Cardiac muscle cell (in vitro differentiated cells and primary cell): Measurements from ENCODE around the gene RRH. TPM values are rescaled to one million over a fixed set of nuclear protein-coding genes. Genes with fewer than 3 reads are reported as not detected.

Experiments
- DNase-seq, 2 donors: peaks; one replicate each; pipeline versions ENCODE4 v3.0.0 to v3.0.0-alpha.2; 2010 to 2017; ENCODE audit warnings: low read depth in 1 of 2, low spot score in 1 of 2
- H3K27ac ChIP-seq: fragments of 200-600 bp; sonication (generic); 2 replicates; pipeline ENCODE4 v1.5.1; 2016
- H3K27me3 ChIP-seq: fragments of 200-600 bp; sonication (generic); 2 replicates; pipeline ENCODE4 v1.6.0; 2016; ENCODE audit warnings: control low read depth
- H3K36me3 ChIP-seq: fragments of 200-600 bp; sonication (generic); 2 replicates; pipeline ENCODE4 v1.5.1; 2016; ENCODE audit warnings: control low read depth
- H3K4me1 ChIP-seq: fragments of 200-600 bp; sonication (generic); 2 replicates; pipeline ENCODE4 v1.8.1; 2017; ENCODE audit warnings: low read depth, mild to moderate bottlenecking, mixed run types
- H3K4me3 ChIP-seq: fragments of 200-600 bp; sonication (generic); 2 replicates; pipeline ENCODE4 v1.5.1; 2016; ENCODE audit warnings: mild to moderate bottlenecking
- H3K9me3 ChIP-seq: fragments of 200-600 bp; sonication (generic); 2 replicates; pipeline ENCODE4 v1.5.1; 2017; ENCODE audit warnings: low read depth, mild to moderate bottlenecking, control low read depth
- CTCF ChIP-seq: IDR thresholded peaks from 2 replicates; pipeline ENCODE4 v1.5.1; 2012; ENCODE audit warnings: low read depth, mild to moderate bottlenecking, low read length
- polyA plus RNA-seq: library from polyadenylated mRNA; unstranded; fragments of >200 nt; fragmentation: Nextera tagmentation; extraction: Ambion mirVana; gene quantifications from 2 replicates; pipeline ENCODE4 v1.2.1, GENCODE V29; 2016
- total RNA-seq: library from RNA; depleted of rRNA; stranded (reverse); fragments of >200 nt; gene quantifications from 2 replicates; pipeline ENCODE4 v1.2.3, GENCODE V29; 2016

RRH gene
- total and polyA plus RNA-seq, 2 experiments from 2014 or later, result 0.15 TPM; not detected in 1

GRCh38 chr4:109878355-109878754 lies 50.6 kb downstream of the RRH start:
- no peak for TF ChIP-seq CTCF
- Histone ChIP-seq H3K36me3 (no peaks in the 10 kb centered on the region), H3K27me3 (no peaks in the 10 kb centered on the region), H3K4me3 (no peak overlapping the region), H3K4me1 (peaks cover 11% of the 10 kb centered on the region), H3K9me3 (no peaks in the 10 kb centered on the region), H3K27ac (no peak overlapping the region)
- DNase-seq, result no peak

- Histone ChIP-seq H3K27me3 (no peaks in the 10 kb centered on the region), H3K27ac (no peak overlapping the region), H3K4me3 (no peak overlapping the region), H3K36me3 (no peaks in the 10 kb centered on the region), H3K9me3 (no peaks in the 10 kb centered on the region), H3K4me1 (peaks cover 11% of the 10 kb centered on the region)
- no peak for TF ChIP-seq CTCF
- no peak for DNase-seq
Observed at GRCh38 chr4:109879081-109879480, 51.3 kb downstream of the RRH start.

- Histone ChIP-seq H3K27ac (no peak overlapping the region), H3K4me1 (peaks cover 11% of the 10 kb centered on the region), H3K36me3 (no peaks in the 10 kb centered on the region), H3K4me3 (no peak overlapping the region), H3K27me3 (no peaks in the 10 kb centered on the region), H3K9me3 (no peaks in the 10 kb centered on the region)
- DNase-seq, result no peak
- TF ChIP-seq CTCF, result no peak
Observed at GRCh38 chr4:109879636-109880314, 52.0 kb downstream of the RRH start.

DNA sequence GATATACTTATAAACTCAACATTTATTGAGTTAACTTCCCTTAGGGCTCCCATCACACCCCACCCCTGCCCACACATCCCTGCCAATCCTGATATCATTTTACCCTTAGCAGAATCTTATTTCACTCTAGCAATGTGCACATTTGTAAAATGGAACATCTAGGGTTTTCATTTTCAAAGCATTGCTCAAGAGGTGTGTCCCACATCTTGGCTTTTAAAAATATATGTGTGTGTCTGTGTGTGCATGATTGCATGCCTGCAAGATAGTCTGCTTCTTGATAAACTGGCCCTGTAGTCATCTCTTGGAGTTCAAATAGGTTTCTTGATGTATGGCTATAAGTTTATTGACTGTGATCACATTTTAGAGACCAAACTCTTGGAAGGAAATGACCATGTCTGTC lies 58.5 kb downstream of the RRH start:
- no peaks in the 10 kb centered on the region for H3K4me1 ChIP-seq
- no peak overlapping the region for H3K27ac ChIP-seq
- H3K36me3 ChIP-seq, result no peaks in the 10 kb centered on the region
- H3K4me3 ChIP-seq, result no peak overlapping the region
- no peak for DNase-seq
- no peak for TF ChIP-seq CTCF
- no peaks in the 10 kb centered on the region for H3K27me3 ChIP-seq
- H3K9me3 ChIP-seq, result no peaks in the 10 kb centered on the region

GRCh38 chr4:109887071-109887470 lies 59.3 kb downstream of the RRH start:
- no peak for DNase-seq
- Histone ChIP-seq H3K9me3 (no peaks in the 10 kb centered on the region), H3K27me3 (no peaks in the 10 kb centered on the region), H3K4me3 (no peak overlapping the region), H3K36me3 (no peaks in the 10 kb centered on the region), H3K4me1 (no peaks in the 10 kb centered on the region), H3K27ac (no peak overlapping the region)
- no peak for TF ChIP-seq CTCF
